COLO668 (cell line): Measurements from ENCODE around the gene COL27A1.

Source experiments
- DNase-seq: peaks from one replicate; lab custom pipeline; 2025; ENCODE audit not compliant: unreplicated experiment; lab: John Stamatoyannopoulos, UW

Gene COL27A1

GRCh38 chr9:114299286-114300152 lies 144.2 kb downstream of the COL27A1 start:
- no peak for DNase-seq

GRCh38 chr9:114300153-114300845 lies 145.0 kb downstream of the COL27A1 start:
- DNase-seq: no peak

- no peak for DNase-seq
Observed at GRCh38 chr9:114300846-114301797, 145.8 kb downstream of the COL27A1 start.

GRCh38 chr9:114301798-114302565 lies 146.6 kb downstream of the COL27A1 start:
- no peak for DNase-seq

- no peak for DNase-seq
Observed at GRCh38 chr9:114302727-114303126, 147.4 kb downstream of the COL27A1 start.

GRCh38 chr9:114303571-114303970 lies 148.2 kb downstream of the COL27A1 start:
- no peak for DNase-seq

- no peak for DNase-seq
Observed at GRCh38 chr9:114303977-114304376, 148.6 kb downstream of the COL27A1 start.

- no peak for DNase-seq
Observed at GRCh38 chr9:114304416-114305188, 149.3 kb downstream of the COL27A1 start.

GRCh38 chr9:114307899-114308267 lies 152.5 kb downstream of the COL27A1 start:
- no peak for DNase-seq

GRCh38 chr9:114308361-114308950 lies 153.1 kb downstream of the COL27A1 start:
- DNase-seq: no peak

- DNase-seq: no peak
Observed at GRCh38 chr9:114309096-114309495, 153.8 kb downstream of the COL27A1 start.

GRCh38 chr9:114310471-114311450 lies 155.4 kb downstream of the COL27A1 start:
- DNase-seq: no peak

- DNase-seq: no peak
Observed at GRCh38 chr9:114311571-114312512, 156.5 kb downstream of the COL27A1 start.

- no peak for DNase-seq
Observed at GRCh38 chr9:114312513-114312875, 157.2 kb downstream of the COL27A1 start.

- no peak for DNase-seq
Observed at GRCh38 chr9:114313186-114313585, 157.8 kb downstream of the COL27A1 start.

- no peak for DNase-seq
Observed at GRCh38 chr9:114314256-114314867, 159.0 kb downstream of the COL27A1 start.
